ENCODE measurements around the gene ANKRD6.

ANKRD6 gene

DNA sequence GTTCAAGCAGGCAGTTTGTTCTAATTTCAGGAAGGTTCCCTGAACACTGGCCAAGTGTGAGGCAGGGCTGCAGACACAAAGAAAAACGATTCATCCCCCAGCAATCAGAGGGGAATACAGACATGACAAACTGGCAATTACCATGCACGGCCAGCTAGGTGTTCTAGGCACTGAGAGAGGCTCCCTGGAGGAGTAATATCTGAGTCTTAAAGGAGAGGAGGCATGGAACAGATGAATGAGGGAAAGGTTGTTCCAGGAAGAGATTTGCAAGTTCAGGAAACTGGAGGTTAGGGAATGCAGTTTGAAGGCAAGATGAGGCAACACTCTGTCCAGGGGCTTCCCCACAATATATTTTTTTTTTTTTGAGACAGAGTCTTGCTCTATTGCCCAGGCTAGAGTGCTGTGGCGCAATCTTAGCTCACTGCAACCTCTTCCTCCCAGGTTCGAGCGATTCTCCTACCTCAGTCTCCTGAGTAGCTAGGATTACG lies 32.0 kb upstream of the ANKRD6 start:
- Histone ChIP-seq H3K36me3 (ENCODE audit: control insufficient read depth, insufficient read depth, low read length) (no peaks in the 10 kb centered on the region), H3K4me3 (ENCODE audit: low read depth, low read length) (no peak overlapping the region)

DNA sequence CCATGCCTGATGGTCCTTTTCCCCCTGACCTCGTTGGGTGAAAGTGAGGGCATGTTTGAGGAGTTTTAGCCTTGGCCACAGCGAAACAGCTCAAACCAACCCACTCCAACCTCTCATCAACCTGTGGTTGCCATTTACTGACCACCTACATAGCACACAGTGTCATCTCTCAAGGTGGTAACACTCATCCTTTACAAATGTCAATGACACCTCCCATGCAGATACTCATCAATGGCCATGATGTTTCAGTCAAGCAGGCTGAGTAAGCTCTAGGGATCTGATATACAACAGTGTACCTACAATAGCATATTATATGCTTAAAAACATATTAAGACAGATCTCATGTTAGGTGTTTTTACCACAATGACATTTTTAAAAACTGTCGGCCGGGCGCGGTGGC lies 30.2 kb upstream of the ANKRD6 start:
- no peak overlapping the region for H3K9ac ChIP-seq (ENCODE audit: low read depth, low read length)
- H3K27me3 ChIP-seq (ENCODE audit: control insufficient read depth, insufficient read depth, low read length): 0 out of 2 replicates have a peak, but pooled peaks cover 2% of the 10 kb centered on the region
- H3K9me3 ChIP-seq (ENCODE audit: control insufficient read depth, insufficient read depth, low read length): no peaks in the 10 kb centered on the region
- no peak overlapping the region for H3K27ac ChIP-seq (ENCODE audit: low read depth, low read length)
- no peak overlapping the region for H3K4me3 ChIP-seq (ENCODE audit: low read depth, low read length)
- H3K36me3 ChIP-seq (ENCODE audit: control insufficient read depth, insufficient read depth, low read length): no peaks in the 10 kb centered on the region
- H3K4me1 ChIP-seq (ENCODE audit: control insufficient read depth, insufficient read depth, low read length): peaks cover 22% of the 10 kb centered on the region

More for the DNA sequence above, 32.0 kb upstream of the ANKRD6 start:
- H3K9ac ChIP-seq (ENCODE audit: low read depth, low read length): no peak overlapping the region
- H3K9me3 ChIP-seq (ENCODE audit: control insufficient read depth, insufficient read depth, low read length): no peaks in the 10 kb centered on the region
- H3K4me1 ChIP-seq (ENCODE audit: control insufficient read depth, insufficient read depth, low read length): peaks cover 7% of the 10 kb centered on the region
- no peak overlapping the region for H3K27ac ChIP-seq (ENCODE audit: low read depth, low read length)
- no peaks in the 10 kb centered on the region for H3K27me3 ChIP-seq (ENCODE audit: control insufficient read depth, insufficient read depth, low read length)

DNA sequence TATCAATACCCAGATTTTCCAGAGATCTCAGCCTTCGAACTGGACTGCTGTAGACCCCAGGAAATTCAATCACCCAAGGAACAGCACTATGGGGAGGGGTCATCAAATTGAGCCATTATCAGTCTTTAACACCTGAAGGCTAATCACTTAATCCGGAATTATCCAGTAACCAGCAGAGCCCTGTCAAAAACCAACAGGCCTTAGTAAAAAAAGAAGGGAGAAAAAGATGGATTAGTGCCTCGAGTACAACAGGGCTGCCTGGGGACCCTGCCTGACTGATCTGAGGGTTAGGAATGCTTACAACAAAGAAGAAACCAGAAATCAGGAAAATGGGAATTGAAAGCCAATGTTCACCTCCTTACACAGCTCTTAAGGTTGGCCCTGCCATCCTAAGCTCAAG lies 28.4 kb upstream of the ANKRD6 start:
- H3K27ac ChIP-seq (ENCODE audit: low read depth, low read length): no peak overlapping the region
- H3K27me3 ChIP-seq (ENCODE audit: control insufficient read depth, insufficient read depth, low read length): 0 out of 2 replicates have a peak, but pooled peaks cover 4% of the 10 kb centered on the region
- peaks cover 38% of the 10 kb centered on the region for H3K4me1 ChIP-seq (ENCODE audit: control insufficient read depth, insufficient read depth, low read length)
- no peak overlapping the region for H3K9ac ChIP-seq (ENCODE audit: low read depth, low read length)
- H3K4me3 ChIP-seq (ENCODE audit: low read depth, low read length): no peak overlapping the region
- H3K9me3 ChIP-seq (ENCODE audit: control insufficient read depth, insufficient read depth, low read length): no peaks in the 10 kb centered on the region
- H3K36me3 ChIP-seq (ENCODE audit: control insufficient read depth, insufficient read depth, low read length): no peaks in the 10 kb centered on the region

DNA sequence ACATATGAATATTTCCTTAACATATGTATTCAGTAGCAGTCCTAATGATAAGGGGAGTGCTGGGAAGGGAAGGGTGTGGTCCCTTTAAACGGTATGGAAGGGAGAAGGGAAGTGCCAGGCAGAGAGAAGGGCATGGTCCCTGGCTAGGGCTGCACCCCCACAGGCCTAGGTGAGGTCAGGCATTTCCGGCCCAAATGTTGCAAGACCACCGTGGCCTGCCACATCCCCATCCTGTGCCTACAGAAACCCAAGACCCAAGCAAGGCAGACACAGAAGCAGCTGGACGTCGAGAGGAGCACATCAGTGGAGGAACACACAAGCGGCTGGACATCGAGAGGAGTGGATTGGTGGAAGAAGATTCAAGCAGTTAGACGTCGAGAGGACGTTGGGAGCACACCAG lies 26.8 kb upstream of the ANKRD6 start:
- no peaks in the 10 kb centered on the region for H3K9me3 ChIP-seq (ENCODE audit: control insufficient read depth, insufficient read depth, low read length)
- H3K9ac ChIP-seq (ENCODE audit: low read depth, low read length): no peak overlapping the region
- no peak overlapping the region for H3K27ac ChIP-seq (ENCODE audit: low read depth, low read length)
- no peaks in the 10 kb centered on the region for H3K36me3 ChIP-seq (ENCODE audit: control insufficient read depth, insufficient read depth, low read length)
- no peak overlapping the region for H3K4me3 ChIP-seq (ENCODE audit: low read depth, low read length)
- H3K27me3 ChIP-seq (ENCODE audit: control insufficient read depth, insufficient read depth, low read length): peaks cover 13% of the 10 kb centered on the region
- H3K4me1 ChIP-seq (ENCODE audit: control insufficient read depth, insufficient read depth, low read length): peaks cover 50% of the 10 kb centered on the region

DNA sequence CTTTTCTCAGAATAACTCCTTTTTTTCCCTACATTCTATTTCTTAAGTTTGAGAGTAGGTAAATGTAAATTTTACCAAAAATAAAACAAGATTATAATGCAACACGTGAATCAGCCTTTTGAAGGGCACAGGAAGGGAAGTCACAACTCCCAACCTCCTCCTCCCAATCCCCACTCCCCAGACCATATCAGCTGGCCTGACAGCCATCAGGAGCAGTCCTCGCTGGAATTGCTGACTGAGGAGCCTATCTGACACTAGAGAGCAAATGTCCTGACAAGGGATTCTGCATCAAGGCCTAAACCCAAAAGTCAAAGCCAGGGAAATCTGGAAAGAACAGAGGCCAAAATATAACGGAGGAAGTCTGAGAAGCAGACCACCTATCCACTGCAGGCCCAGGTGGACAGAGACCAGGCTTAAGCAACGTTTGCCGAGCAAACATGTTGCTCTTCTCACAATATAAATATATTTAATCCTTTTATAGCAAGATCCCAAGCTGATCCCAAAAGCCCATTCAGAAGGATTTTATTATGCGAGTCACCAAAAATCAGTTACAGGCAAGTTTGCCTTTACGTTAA lies 23.4 kb upstream of the ANKRD6 start:
- peaks cover 53% of the 10 kb centered on the region for H3K4me1 ChIP-seq (ENCODE audit: control insufficient read depth, insufficient read depth, low read length)
- H3K36me3 ChIP-seq (ENCODE audit: control insufficient read depth, insufficient read depth, low read length): no peaks in the 10 kb centered on the region
- H3K9me3 ChIP-seq (ENCODE audit: control insufficient read depth, insufficient read depth, low read length): no peaks in the 10 kb centered on the region
- H3K9ac ChIP-seq (ENCODE audit: low read depth, low read length): no peak overlapping the region
- peak overlapping the region; percentile 71 for H3K27ac ChIP-seq (ENCODE audit: low read depth, low read length)
- peaks cover 38% of the 10 kb centered on the region for H3K27me3 ChIP-seq (ENCODE audit: control insufficient read depth, insufficient read depth, low read length)
- peak overlapping the region; percentile 88 for H3K4me3 ChIP-seq (ENCODE audit: low read depth, low read length)

DNA sequence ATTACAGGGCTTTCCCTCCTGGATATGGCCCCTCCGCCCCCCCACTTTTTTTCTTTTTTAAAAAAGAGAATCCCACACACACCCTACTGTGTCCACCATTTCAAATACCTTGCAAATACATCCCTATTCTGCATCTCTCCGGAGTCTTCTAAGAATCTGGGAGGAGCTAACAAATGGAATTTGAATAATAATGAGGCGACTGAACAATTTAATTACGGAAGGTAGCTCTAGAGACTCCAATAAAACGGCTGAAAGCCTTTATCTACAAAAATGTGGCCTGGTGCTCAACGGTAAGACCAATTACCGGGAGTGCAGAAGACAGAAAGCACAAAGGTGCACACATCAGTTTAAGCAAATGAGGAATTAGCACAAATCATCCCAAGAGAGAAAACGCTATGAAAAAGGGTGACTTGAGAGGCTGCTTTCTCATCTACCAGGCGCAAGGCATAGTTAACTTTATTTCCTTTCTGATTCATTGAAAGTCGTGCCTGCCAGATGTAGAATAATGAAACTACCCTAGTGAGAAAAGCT lies 22.7 kb upstream of the ANKRD6 start:
- Histone ChIP-seq H3K9me3 (ENCODE audit: control insufficient read depth, insufficient read depth, low read length) (no peaks in the 10 kb centered on the region), H3K4me3 (ENCODE audit: low read depth, low read length) (peak overlapping the region; percentile 88), H3K27me3 (ENCODE audit: control insufficient read depth, insufficient read depth, low read length) (peaks cover 39% of the 10 kb centered on the region), H3K27ac (ENCODE audit: low read depth, low read length) (peak overlapping the region; percentile 71), H3K9ac (ENCODE audit: low read depth, low read length) (0 out of 2 replicates have a peak overlapping the region, but pooled peaks have one; percentile 19), H3K4me1 (ENCODE audit: control insufficient read depth, insufficient read depth, low read length) (peaks cover 53% of the 10 kb centered on the region), H3K36me3 (ENCODE audit: control insufficient read depth, insufficient read depth, low read length) (no peaks in the 10 kb centered on the region)

DNA sequence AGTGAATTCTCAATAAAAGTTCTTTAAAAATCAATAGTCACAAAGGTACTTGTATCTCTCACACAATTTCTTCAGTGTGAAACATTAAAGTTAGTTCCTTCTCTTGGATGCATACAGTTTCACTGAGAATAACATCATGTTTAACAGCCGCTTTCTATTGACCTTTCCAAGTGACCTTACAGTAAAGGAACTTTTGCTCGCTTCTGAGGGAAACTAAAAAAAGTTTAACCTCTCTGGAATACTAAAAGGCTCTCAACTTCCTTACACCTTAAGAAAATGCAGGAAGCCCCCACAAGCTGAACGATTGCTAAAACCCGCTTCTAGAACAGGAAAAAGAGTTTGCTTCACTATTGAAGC lies 22.2 kb upstream of the ANKRD6 start:
- peaks cover 39% of the 10 kb centered on the region for H3K27me3 ChIP-seq (ENCODE audit: control insufficient read depth, insufficient read depth, low read length)
- H3K4me3 ChIP-seq (ENCODE audit: low read depth, low read length): peak overlapping the region; percentile 88
- peak overlapping the region; percentile 71 for H3K27ac ChIP-seq (ENCODE audit: low read depth, low read length)
- peak overlapping the region; percentile 19; the same call in 1 of the 2 replicates for H3K9ac ChIP-seq (ENCODE audit: low read depth, low read length)
- no peaks in the 10 kb centered on the region for H3K9me3 ChIP-seq (ENCODE audit: control insufficient read depth, insufficient read depth, low read length)
- H3K36me3 ChIP-seq (ENCODE audit: control insufficient read depth, insufficient read depth, low read length): no peaks in the 10 kb centered on the region
- H3K4me1 ChIP-seq (ENCODE audit: control insufficient read depth, insufficient read depth, low read length): peaks cover 48% of the 10 kb centered on the region

DNA sequence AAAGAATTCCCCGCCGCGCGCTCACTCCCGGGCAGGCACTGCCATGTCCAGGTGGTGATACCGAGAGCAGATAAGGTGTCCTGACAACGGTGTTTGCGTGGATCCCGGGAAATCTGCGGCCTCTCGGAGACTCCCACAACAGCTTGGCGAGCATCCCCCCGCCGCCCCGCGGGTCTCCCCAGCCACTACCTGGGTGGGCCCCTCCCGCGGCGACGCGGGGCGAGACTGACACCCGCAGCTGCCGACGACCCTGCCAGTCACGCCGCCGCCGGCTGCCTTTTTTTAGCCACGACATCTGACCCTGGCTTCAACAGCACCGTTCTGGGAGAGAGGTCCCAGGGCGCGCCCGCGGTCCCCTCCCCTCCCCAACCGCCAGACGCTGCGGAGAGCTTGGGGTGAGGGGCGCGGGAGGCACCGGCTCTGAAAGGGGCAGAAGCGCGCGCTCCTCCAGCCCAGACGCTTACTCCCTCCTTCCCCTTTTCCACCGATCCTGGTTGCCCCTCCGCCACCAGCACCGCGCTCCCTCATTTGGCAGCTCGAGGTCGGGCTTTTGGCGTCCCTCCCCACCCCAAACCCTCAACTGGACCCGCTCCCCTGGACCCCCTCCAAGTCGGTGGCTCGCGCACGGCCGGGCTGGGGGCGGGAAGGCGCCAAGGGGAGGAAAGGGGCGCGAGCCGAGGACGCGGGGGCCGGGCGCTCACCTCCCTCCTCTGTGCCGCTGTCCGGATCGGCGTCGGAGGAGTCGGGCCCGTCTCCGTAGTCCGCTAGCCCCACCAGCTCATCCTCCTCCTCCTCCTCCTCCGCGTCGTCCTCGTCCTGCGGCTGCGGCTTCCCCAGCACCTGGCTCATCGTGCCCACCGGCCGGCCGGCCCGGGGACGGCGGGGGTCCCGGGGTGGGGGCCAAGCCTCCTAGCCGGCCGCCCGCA lies 21.5 kb upstream of the ANKRD6 start:
- peaks cover 39% of the 10 kb centered on the region for H3K27me3 ChIP-seq (ENCODE audit: control insufficient read depth, insufficient read depth, low read length)
- no peak overlapping the region; the same call in none of the 2 replicates for H3K9ac ChIP-seq (ENCODE audit: low read depth, low read length)
- no peaks in the 10 kb centered on the region for H3K36me3 ChIP-seq (ENCODE audit: control insufficient read depth, insufficient read depth, low read length)
- no peaks in the 10 kb centered on the region for H3K9me3 ChIP-seq (ENCODE audit: control insufficient read depth, insufficient read depth, low read length)
- H3K4me1 ChIP-seq (ENCODE audit: control insufficient read depth, insufficient read depth, low read length): peaks cover 42% of the 10 kb centered on the region
- peak overlapping the region; percentile 71 for H3K27ac ChIP-seq (ENCODE audit: low read depth, low read length)
- H3K4me3 ChIP-seq (ENCODE audit: low read depth, low read length): peak overlapping the region; percentile 88

DNA sequence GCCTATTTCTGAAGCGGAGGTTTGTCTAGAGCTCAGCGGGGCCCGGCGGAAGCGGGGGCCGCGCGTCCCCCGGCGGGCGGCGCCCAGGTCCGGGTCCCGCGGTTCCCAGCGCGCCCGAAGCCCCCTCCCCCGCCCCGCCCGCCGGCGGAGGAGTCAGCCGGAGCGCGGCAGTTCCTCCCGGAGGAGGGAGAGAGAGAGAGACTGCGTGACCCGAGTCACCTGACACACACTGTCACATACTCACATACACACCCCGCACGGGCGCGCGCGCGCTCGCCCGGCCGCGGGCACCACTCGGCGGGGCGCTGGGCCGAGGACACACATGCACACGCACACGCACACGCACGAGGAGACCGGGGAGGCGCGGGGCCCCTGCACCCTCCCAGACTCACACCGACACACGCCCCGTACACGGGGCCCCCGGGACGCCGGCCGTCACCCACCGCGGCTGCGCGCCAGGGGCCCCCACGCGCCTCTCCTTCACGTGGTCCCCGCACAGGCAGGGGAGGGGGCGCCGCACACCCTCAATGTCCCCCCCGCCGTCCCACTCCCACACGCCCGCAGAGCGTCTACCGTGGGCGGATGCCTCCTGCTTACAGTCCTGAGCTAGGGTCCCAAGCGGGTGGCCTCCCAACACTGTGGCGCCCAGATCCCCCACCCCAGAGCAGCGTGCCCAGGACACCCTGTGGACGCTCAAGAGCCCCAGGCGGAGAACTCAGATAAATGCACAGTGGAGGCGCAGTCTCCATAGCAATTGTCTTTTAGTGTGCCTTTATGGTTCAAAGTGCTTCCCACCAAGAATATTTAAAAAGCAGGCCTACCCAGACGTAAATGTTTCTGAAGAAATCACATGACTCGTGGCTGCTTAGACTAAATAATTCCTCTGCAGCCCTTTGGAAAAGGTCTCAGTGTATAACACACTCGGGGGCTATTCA lies 20.6 kb upstream of the ANKRD6 start, which contains the start of gene RRAGD:
RRAGD (minus strand) TSS at position 203 of the 935 bp plus-strand sequence. CDS start 280 bp downstream, outside the sequence.
- Histone ChIP-seq H3K9ac (ENCODE audit: low read depth, low read length) (peak within 1 kb of the TSS; percentile 17), H3K9me3 (ENCODE audit: control insufficient read depth, insufficient read depth, low read length) (no peaks in the 10 kb centered on the region), H3K36me3 (ENCODE audit: control insufficient read depth, insufficient read depth, low read length) (no peaks in the 10 kb centered on the region), H3K4me1 (ENCODE audit: control insufficient read depth, insufficient read depth, low read length) (peaks cover 35% of the 10 kb centered on the region), H3K27ac (ENCODE audit: low read depth, low read length) (peak within 1 kb of the TSS; percentile 71), H3K4me3 (ENCODE audit: low read depth, low read length) (peak within 1 kb of the TSS; percentile 88), H3K27me3 (ENCODE audit: control insufficient read depth, insufficient read depth, low read length) (peaks cover 39% of the 10 kb centered on the region)

DNA sequence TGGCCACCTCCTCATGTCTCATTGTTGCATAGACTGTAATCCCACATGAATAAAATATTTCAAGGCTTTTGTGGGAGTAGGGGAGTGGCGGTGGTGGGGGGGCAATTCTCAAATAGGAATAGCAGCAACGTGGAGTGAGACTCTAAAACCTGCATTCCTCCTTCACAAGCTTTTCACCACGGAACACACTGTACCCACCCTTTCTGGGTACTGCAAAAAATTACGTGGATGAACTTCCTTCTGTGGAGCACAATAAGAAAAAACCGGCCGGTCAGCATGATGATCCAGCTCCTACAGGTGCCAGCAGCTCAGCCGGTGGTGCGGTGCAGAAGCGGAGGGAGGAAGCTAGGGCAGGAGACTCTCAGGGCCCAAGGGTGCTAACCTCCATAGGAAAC lies 19.9 kb upstream of the ANKRD6 start:
- no peaks in the 10 kb centered on the region for H3K9me3 ChIP-seq (ENCODE audit: control insufficient read depth, insufficient read depth, low read length)
- no peak overlapping the region for H3K27ac ChIP-seq (ENCODE audit: low read depth, low read length)
- H3K36me3 ChIP-seq (ENCODE audit: control insufficient read depth, insufficient read depth, low read length): no peaks in the 10 kb centered on the region
- peaks cover 36% of the 10 kb centered on the region for H3K27me3 ChIP-seq (ENCODE audit: control insufficient read depth, insufficient read depth, low read length)
- H3K9ac ChIP-seq (ENCODE audit: low read depth, low read length): no peak overlapping the region
- H3K4me1 ChIP-seq (ENCODE audit: control insufficient read depth, insufficient read depth, low read length): peaks cover 29% of the 10 kb centered on the region
- H3K4me3 ChIP-seq (ENCODE audit: low read depth, low read length): peak overlapping the region; percentile 88
